Stimulated activated CD4-positive, alpha-beta T cell treated with anti-CD3 and anti-CD28 coated beads, TNF-alpha, amount 100 ng/mL, for 24 hours (primary cell): ENCODE measurements around the gene TCF7L1.
"Not testable (repeated sequence)": the region's sequence is repeated elsewhere in the genome, so short reads cannot be mapped to it uniquely, and the experiment has no call there.

ENCODE experiments used
- DNase-seq, 3 experiments: peaks; one replicate each; pipeline ENCODE4 v3.0.0-alpha.2; 2020; ENCODE audit warnings: low read depth in 3 of 3

TCF7L1 gene

GRCh38 chr2:85132834-85133637 is at the start of gene TCF7L1:
TCF7L1 (plus strand) TSS chr2:85133392; CDS start chr2:85133685, 293 bp downstream.
- peak in 1 of 3 experiments; percentile 32 for DNase-seq

DNA sequence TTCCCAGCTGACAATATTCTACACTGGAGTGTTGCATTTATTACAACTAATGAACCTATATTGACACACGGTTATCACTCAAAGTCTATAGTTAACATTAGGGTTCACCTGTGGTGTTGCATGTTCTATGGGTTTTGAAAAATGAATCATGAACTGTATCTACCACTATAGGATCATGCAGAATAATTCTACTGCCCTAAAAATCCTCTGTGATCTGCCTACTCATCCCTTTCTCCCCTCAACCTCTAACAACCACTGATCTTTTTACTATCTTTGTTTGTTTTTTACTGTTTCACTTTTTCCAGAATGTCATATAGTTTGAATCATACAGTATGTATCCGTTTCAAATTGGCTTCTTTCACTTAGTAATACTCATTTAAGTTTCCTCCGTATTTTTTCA is 47.6 kb upstream of the TCF7L1 start:
- DNase-seq, result no peak

GRCh38 chr2:85087541-85087940 is 45.7 kb upstream of the TCF7L1 start:
- DNase-seq, result no peak

DNA sequence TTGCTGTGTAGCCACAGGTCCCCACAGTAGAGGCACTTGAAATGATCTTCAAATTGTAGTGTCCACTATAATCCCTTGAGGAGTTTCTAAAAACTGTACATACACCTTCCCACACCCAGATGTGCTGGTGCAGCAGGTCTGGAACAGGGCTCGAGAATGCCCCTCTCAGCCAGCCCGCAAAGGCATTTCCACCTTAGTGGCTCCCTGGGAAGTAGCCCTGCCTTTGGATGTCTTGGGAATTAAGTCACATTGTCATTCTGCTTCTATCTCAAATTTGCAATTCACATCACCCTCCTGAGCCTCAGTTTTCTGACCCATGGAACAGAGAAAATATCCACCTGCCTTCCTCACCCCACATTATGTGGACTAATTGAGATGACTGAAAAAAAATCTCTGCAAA is 44.3 kb upstream of the TCF7L1 start:
- DNase-seq, result no peak

DNA sequence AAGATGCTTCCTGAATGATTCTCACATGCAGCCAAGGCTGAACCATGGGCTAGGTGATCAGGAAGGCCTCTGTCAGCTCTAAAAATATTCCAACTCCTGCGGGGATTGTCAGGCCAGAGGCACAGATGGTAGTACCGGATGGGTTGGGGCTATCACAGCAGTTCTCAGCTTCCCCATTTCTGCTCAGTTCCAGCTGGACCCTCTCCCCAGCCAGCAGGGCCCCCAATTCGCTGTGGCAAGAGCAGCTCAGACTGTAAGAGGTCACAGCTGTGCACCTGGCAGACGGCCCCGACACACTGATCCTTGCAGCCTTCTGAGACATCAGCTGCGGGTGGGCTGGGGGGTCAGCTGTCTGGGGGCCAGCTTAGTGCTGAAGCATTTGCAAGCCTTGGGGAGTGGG is 43.6 kb upstream of the TCF7L1 start:
- DNase-seq, result no peak

GRCh38 chr2:85091838-85092237 is 41.4 kb upstream of the TCF7L1 start:
- DNase-seq, result no peak

- DNase-seq, result no peak
These were observed 38.1 kb upstream of the TCF7L1 start for GRCh38 chr2:85095094-85095493.

GRCh38 chr2:85096616-85097015 is 36.6 kb upstream of the TCF7L1 start:
- no peak for DNase-seq

DNA sequence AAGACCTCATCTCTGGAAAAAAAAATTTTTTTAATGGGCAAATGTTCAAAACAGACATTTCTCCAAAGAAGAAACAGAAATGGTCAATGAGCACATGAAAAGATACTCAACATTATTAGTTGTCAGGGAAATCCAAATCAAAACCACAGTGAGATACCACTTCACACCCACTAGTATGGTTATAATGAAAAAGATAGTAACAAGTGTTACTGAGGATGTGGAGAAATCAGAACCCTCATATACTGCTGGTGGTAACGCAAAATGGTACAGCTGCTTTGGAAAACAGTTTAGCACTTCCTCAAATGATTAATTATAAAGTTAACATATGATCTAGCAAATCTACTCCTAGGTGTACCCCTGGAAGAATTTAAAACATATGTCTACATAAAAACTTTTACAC is 29.0 kb upstream of the TCF7L1 start:
- DNase-seq, result no peak

GRCh38 chr2:85106489-85107180 is 26.6 kb upstream of the TCF7L1 start:
- no peak for DNase-seq

DNA sequence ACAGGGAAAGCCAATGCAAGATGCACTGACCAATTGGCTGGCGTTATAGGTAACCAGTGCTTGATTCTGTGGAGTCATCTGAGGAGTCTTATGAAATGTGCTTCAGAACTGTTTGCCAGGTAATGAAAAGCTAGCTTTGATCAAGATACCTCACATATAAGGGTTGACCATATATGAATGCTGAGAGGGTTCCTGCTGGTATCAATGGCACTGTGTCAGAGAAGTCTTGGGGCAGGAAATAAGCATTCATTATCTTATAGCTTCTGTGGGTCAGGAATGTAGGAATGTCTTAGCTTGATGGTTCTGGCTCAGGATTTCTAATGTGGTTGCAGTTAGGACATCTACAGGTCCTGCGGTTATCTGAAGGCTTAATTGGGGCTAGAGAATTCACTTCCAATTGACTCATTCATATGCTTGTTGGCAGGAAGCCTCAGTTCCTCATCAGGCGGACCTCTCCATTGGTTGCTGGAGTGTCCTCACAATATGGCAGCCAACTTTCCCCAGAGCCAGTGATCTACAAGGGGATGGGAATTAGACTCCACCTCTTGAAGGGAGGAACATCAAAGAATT is 22.1 kb upstream of the TCF7L1 start:
- no peak for DNase-seq

DNA sequence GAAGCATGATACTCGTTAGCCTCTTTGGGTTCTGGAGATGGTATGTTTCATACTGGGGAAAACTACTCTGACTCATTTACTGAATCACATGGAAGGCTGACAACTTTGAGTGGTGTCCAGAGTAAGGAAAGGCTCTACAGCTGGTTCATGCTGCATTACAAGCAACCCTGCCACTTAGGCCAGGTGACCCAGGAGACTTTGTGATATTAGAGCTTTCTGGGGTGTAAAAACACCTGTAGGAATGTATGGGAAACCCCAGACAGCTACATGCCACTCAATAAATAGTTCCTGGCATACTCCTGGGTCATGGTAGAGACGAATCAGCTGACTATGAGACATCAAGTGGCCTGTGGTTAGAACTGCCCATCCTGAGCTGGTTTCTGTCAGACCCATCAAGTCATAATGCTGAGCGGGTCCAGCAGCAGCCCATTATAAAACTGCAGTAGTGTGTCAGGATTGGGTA is 21.3 kb upstream of the TCF7L1 start:
- DNase-seq, result no peak

DNA sequence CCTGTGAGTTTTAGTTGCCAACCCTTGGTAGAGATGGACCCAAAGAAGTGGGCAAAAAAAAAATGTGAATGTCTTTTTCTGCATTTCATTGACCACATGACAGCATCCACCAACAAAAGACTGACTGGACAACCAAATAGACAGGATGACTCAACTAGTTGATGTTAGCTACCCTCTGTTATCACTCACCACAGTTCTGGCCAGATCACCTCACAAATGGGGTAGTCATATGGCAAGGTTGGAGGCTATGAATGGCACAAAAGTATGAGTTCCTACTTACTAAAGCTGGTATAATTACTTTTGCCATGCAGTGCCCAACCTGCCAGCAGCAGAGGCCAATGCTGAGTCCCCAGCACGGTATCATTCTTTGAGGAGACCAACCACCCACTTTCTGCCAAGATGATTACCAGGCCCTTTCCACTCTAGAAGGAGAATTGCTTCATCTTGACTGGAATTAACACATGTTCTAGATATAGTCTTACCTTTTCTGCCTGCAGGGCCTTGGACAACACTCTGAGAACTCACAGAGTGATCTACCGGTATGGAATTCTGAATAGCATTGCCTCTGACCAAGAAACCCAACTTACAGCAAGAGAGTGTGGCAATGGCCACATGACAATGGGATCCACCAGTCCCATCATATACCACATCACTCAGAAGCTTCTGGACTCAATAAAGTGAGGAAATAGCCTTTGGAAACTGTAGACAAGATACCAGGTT is 20.1 kb upstream of the TCF7L1 start:
- DNase-seq, result no peak

DNA sequence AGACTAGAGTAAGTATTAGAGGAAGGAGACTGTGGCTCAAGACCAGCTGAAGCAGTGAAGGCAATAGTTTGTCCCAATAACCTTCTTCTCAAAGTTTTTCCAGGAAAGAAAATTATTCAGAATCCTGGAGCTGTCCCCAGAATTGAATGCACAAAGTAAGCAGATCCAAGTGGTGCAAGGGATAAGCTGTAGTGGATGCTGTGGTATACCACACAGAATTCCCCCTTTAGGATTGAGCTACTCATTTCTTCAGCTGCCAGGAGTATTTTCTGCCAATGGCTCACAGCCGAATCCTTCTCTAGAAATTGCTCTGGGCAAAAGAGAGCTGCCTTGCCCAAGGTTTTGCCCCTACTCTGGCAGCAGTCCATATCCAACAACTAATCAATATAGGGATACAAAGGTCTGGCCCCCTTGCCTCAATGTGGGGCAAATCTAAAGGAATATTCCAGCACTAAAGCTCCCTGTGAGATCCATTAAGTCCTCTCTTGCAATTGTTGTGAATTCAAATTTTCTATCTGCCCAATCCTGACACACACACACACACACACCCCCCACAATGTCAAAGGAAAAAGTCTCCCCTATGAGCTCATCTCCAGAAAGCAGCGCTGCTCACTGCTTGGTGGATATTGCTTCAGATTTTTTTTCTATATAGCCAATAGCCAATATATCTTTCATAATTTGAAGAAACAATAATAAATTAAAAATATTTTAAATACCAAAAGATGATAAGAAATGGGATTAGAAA is 18.4 kb upstream of the TCF7L1 start:
- no peak for DNase-seq

DNA sequence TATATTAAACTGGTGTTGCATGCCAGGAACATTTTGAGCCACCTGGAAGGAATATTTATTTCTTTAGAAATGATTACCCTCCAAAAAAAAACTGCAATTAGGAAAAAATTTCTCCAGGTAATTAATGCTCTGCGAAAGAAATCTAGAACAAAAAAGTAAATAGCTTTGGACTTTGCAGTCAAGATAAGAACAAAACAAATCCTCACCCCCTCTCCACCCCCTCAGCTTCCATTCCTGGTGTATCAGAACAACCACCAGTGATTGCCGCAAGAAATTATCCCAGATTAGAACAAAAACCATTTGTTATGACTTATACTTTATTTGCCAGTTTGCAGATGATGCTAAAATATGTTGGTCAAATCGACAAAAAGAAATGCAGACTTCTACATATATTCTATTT is 17.0 kb upstream of the TCF7L1 start:
- DNase-seq, result no peak

- no peak for DNase-seq
These were observed 13.3 kb upstream of the TCF7L1 start for GRCh38 chr2:85119900-85120299.

GRCh38 chr2:85120363-85120762 is 12.8 kb upstream of the TCF7L1 start:
- DNase-seq, result no peak

- DNase-seq, result not testable (repeated sequence)
These were observed 6.7 kb upstream of the TCF7L1 start for GRCh38 chr2:85126462-85126861.

DNA sequence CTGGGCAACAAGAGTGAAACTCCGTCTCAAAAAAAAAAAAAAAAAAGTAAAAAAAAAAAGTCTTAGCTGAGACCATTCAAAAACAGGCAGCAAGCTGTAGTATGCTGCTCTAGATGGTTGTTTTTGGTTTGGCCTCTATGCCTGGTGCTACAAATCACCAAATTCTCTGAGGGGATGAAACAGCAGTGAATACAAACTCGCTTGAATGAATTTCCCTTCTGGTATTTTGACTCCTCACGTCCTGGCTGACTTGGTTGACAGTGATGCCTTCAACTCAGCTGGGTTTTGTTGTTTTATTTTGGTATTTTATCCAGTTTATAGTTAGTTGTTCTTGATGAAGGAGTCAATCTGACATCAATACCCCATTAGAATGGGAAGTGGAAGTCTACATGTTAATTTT is 3.3 kb upstream of the TCF7L1 start:
- DNase-seq, result no peak

- DNase-seq, result no peak
These were observed 2.8 kb upstream of the TCF7L1 start for GRCh38 chr2:85130407-85130806.

- no peak for DNase-seq
These were observed 2.1 kb upstream of the TCF7L1 start for GRCh38 chr2:85131116-85131515.

GRCh38 chr2:85132397-85132796 is 795 bp upstream of the TCF7L1 start:
- DNase-seq, result no peak
